PC-9 (cell line): ENCODE measurements around the gene SLC39A9.

Experiments used
- EZH2 ChIP-seq: fragments of 200-600 bp; sonication (generic); IDR thresholded peaks from 2 replicates; pipeline ENCODE4 v1.8.0; 2017; ENCODE audit warnings: antibody characterized with exemption, low read depth
- TF ChIP-seq, protein P1 (sequence below): fragments of 200-600 bp; sonication (generic); conservative IDR thresholded peaks from 2 replicates; pipeline ENCODE4 v1.6.1; 2017; ENCODE audit warnings: mixed run types, antibody characterized with exemption, mild to moderate bottlenecking, moderate library complexity

DNA sequence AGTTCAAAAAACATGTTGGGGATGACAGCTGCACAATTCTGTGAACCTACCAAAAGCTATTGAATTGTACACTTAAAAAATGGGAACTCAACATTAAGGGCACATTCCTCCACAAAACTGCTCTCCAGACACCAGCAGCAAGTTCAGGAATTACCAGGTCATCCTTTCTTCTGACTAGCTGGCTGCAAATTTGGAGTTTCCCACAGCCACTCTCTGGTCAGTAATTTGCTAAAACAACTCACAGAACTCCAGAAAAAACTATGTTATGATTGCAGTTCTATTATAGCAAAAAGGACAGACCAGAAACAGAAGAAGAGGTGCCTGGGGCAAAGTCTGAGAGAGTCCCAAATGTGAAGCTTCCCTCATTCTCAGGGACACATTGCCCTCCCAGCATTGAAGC is 65.9 kb downstream of the SLC39A9 start:
- TF ChIP-seq, protein P1, sequence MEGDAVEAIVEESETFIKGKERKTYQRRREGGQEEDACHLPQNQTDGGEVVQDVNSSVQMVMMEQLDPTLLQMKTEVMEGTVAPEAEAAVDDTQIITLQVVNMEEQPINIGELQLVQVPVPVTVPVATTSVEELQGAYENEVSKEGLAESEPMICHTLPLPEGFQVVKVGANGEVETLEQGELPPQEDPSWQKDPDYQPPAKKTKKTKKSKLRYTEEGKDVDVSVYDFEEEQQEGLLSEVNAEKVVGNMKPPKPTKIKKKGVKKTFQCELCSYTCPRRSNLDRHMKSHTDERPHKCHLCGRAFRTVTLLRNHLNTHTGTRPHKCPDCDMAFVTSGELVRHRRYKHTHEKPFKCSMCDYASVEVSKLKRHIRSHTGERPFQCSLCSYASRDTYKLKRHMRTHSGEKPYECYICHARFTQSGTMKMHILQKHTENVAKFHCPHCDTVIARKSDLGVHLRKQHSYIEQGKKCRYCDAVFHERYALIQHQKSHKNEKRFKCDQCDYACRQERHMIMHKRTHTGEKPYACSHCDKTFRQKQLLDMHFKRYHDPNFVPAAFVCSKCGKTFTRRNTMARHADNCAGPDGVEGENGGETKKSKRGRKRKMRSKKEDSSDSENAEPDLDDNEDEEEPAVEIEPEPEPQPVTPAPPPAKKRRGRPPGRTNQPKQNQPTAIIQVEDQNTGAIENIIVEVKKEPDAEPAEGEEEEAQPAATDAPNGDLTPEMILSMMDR, result no peak
- TF ChIP-seq EZH2, result no peak
